Dendritic cell treated with granulocyte-macrophage colony-stimulating factor and Interleukin-4, amounts not matched to agents 40 ng/mL and 50 ng/mL, for 4 days (primary cell): ENCODE data around the gene FTSJ3.

Experiments used
- H3K27ac Mint-ChIP-seq: one replicate; pipeline ENCODE4 v1.8.0; 2022; ENCODE audit warnings: mild to moderate bottlenecking, mixed read lengths
- H3K27me3 Mint-ChIP-seq: one replicate; pipeline ENCODE4 v1.8.0; 2022; ENCODE audit warnings: mild to moderate bottlenecking, mixed read lengths
- H3K36me3 Mint-ChIP-seq: one replicate; pipeline ENCODE4 v1.8.0; 2022; ENCODE audit warnings: low read depth, mixed read lengths
- H3K4me1 Mint-ChIP-seq: one replicate; pipeline ENCODE4 v1.8.0; 2022; ENCODE audit warnings: low read depth, mixed read lengths
- H3K4me3 Mint-ChIP-seq: one replicate; pipeline ENCODE4 v1.8.0; 2022; ENCODE audit warnings: mild to moderate bottlenecking, moderate library complexity, mixed read lengths
- H3K9me3 Mint-ChIP-seq: one replicate; pipeline ENCODE4 v1.8.0; 2022; ENCODE audit warnings: mixed read lengths
- intact Hi-C: fragments of 100-400 bp; cut with micrococcal nuclease; formaldehyde crosslinking; loops from one replicate; pipeline ENCODE4 v1.15.0; 2022

FTSJ3 gene

DNA sequence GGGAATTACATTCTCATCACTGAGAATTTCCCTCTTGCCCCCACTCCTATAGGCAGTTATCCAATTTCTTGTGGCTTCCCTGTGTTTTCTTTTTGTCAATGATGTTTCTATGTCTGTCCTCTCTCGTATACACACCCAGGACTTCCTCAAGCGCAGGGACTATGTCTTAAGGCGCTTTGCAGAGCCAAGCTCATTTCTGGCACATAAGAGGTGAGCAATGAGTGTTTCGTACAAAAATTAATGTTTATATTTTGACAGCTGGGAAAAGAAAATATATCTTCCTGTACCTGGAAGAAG is 52.5 kb downstream of the FTSJ3 start:
- no peaks in the 10 kb centered on the region for H3K9me3 Mint-ChIP-seq
- peak overlapping the region; percentile 98 for H3K4me3 Mint-ChIP-seq
- intact Hi-C loops: loop anchor here (1.0 to 5.0 kb wide), 3 partner anchors 52 to 74 kb away; partner anchors contain the start of genes FTSJ3, PSMC5 and SMARCD2
- H3K36me3 Mint-ChIP-seq: peaks cover 74% of the 10 kb centered on the region
- peak overlapping the region; percentile 98 for H3K27ac Mint-ChIP-seq
- peaks cover 56% of the 10 kb centered on the region for H3K4me1 Mint-ChIP-seq
- H3K27me3 Mint-ChIP-seq: no peaks in the 10 kb centered on the region

DNA sequence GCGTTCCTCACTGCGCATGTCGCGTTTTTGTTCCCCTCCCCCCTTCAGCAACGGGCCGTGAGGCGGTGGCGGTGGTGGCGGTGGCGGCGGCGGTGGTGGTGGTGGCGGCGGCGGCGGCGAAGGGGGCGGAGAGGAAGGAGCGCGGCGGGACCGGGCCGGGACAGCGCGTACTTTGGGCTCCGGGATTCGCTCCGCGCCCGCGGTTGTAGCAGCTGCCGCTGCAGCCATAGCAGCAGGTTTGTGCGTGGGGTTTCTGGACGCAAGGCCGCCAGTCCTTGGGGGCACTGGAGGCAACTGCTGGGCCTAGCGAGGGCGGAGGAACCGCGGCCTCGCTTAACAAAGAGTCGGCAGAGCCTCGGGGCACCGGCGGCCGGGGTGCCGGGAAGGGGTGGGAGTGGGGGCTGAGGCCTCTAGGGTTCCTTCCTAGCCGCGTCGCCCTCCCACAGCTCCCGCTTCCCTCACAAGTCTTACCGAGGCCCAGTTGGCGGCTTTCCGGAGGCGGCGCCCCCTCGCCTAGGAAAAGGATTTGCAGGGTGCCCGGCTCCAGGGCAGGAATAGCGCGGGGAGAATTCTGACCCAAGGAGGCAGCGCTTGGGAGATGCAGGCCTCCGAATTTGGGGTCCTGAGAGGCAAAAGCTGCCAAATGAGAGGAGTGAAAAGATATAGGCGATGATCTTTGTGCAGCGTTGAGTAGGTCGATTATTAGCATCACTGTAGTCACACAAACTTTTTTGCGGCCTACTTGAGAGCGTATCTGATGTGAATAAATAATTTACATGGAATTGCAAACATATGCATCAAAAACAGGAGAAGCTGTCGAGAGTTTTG is 53.1 kb downstream of the FTSJ3 start, which contains the start of gene DDX42:
DDX42 (plus strand) TSS at position 30 of the 828 bp plus-strand sequence. CDS start 12,880 bp downstream, outside the sequence.
- Mint-ChIP-seq H3K36me3 (peaks cover 69% of the 10 kb centered on the region), H3K27me3 (no peaks in the 10 kb centered on the region), H3K27ac (peak within 1 kb of the TSS; percentile 98), H3K4me3 (peak within 1 kb of the TSS; percentile 98), H3K4me1 (peaks cover 51% of the 10 kb centered on the region), H3K9me3 (no peaks in the 10 kb centered on the region)
- intact Hi-C loops: loop anchor here (1.0 to 5.0 kb wide), 3 partner anchors 53 to 73 kb away; partner anchors contain the start of genes FTSJ3, PSMC5 and SMARCD2

GRCh38 chr17:63773272-63774140 is 54.0 kb downstream of the FTSJ3 start, which contains the start of gene CCDC47:
TSS of gene CCDC47 (minus strand) at chr17:63773597. CDS start at chr17:63766175, 7,422 bp downstream.
- intact Hi-C loops: loop anchor here (1.0 to 5.0 kb wide), 4 partner anchors 31 to 72 kb away; partner anchors contain the start of genes FTSJ3, PSMC5 and SMARCD2
- Mint-ChIP-seq H3K9me3 (no peaks in the 10 kb centered on the region), H3K4me1 (peaks cover 50% of the 10 kb centered on the region), H3K27me3 (no peaks in the 10 kb centered on the region), H3K36me3 (peaks cover 69% of the 10 kb centered on the region), H3K4me3 (peak within 1 kb of the TSS; percentile 98), H3K27ac (peak within 1 kb of the TSS; percentile 98)

GRCh38 chr17:63772801-63773271 is 54.6 kb downstream of the FTSJ3 start:
- Mint-ChIP-seq H3K36me3 (peaks cover 69% of the 10 kb centered on the region), H3K9me3 (no peaks in the 10 kb centered on the region), H3K27ac (peak overlapping the region; percentile 98), H3K27me3 (no peaks in the 10 kb centered on the region), H3K4me1 (peaks cover 50% of the 10 kb centered on the region), H3K4me3 (peak overlapping the region; percentile 98)
- intact Hi-C loops: loop anchor here (1.0 to 5.0 kb wide), 3 partner anchors 31 to 69 kb away; partner anchors contain the start of genes FTSJ3, PSMC5 and SMARCD2
